ENCODE results near the gene CLIP1. TPM values are rescaled to one million over a fixed set of nuclear protein-coding genes. Genes with fewer than 3 reads are reported as not detected.
A peak's percentile ranks its signal among the peaks of the same experiment; 100 is the strongest.

The CLIP1 gene
- total and polyA plus RNA-seq, 7 experiments from 2014 or later, result 13.6 to 89.3 (median 56.6) TPM

GRCh38 chr12:122238861-122239260, 183.6 kb downstream of the CLIP1 start:
- peaks cover 14 to 65% (median 23%) of the 10 kb centered on the region in 3 experiments for H3K36me3 ChIP-seq (ENCODE audit: control insufficient read depth in 2 of 3, insufficient read depth in 3 of 3, low read length in 3 of 3)
- H3K4me1 ChIP-seq (ENCODE audit: control insufficient read depth in 2 of 2, insufficient read depth in 2 of 2, low read length in 2 of 2), result peaks cover 6 to 21% of the 10 kb centered on the region in 2 donors
- no peak overlapping the region for H3K27ac ChIP-seq (ENCODE audit: low read depth, low read length)
- Mint-ChIP-seq H3K27ac (peak overlapping the region in 1 of 9 donors; percentile 22), H3K27me3 (no peaks in the 10 kb centered on the region), H3K4me1 (peaks cover 0 to 12% (median 9%) of the 10 kb centered on the region in 7 donors), H3K4me3 (no peak overlapping the region), H3K36me3 (peaks cover 4 to 48% (median 21%) of the 10 kb centered on the region in 5 donors), H3K9me3 (no peaks in the 10 kb centered on the region)
- H3K9me3 ChIP-seq (ENCODE audit: control insufficient read depth in 2 of 3, low read length in 3 of 3), result no peaks in the 10 kb centered on the region
- ChIA-PET CTCF (no interaction called here), POLR2A (interaction anchor here (0.6 to 1.7 kb wide), 2 partner anchors 13 to 1206 kb away, joined by 3 to 8 read pairs; partner anchors contain the start of gene DIABLO)
- ATAC-seq, result no peak
- DNase-seq, result no peak
- no peaks in the 10 kb centered on the region for H3K27me3 ChIP-seq (ENCODE audit: control insufficient read depth in 2 of 2, insufficient read depth in 2 of 2, low read length in 2 of 2)
- intact Hi-C loops (cut with micrococcal nuclease), result no loop called here
- no peak overlapping the region for H3K4me3 ChIP-seq (ENCODE audit: low read length)

DNA sequence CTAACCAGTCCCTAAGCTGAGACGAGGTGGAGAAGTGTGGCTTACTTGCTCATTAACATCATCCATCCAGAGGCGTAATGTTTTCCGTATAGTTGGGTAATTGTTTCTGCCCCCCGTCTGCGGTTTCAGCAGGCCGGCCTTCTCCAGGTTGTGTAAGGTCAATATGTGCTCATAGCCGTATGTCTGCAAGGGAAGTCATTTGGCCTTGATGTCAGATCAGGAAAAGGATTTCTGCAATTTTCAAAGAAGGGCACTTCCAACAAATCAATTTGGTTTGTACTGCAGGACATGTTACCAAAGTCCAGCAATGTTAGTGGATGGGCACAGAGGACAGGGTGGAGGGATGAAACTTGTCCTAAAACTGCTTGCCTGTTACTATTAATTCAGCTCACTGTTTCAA, 186.7 kb downstream of the CLIP1 start:
- H3K9me3 Mint-ChIP-seq, result no peaks in the 10 kb centered on the region
- Histone ChIP-seq H3K27me3 (ENCODE audit: control insufficient read depth in 2 of 2, insufficient read depth in 2 of 2, low read length in 2 of 2) (no peaks in the 10 kb centered on the region), H3K9me3 (ENCODE audit: control insufficient read depth in 2 of 3, low read length in 3 of 3) (no peaks in the 10 kb centered on the region), H3K36me3 (ENCODE audit: control insufficient read depth in 2 of 3, insufficient read depth in 3 of 3, low read length in 3 of 3) (peaks cover 20 to 79% (median 27%) of the 10 kb centered on the region in 3 experiments), H3K4me3 (ENCODE audit: low read length) (no peak overlapping the region), H3K27ac (ENCODE audit: low read depth, low read length) (no peak overlapping the region), H3K4me1 (ENCODE audit: control insufficient read depth in 2 of 2, insufficient read depth in 2 of 2, low read length in 2 of 2) (peaks cover 0 to 4% of the 10 kb centered on the region in 2 donors)
- CTCF ChIA-PET, result interaction anchor here (0.6 kb wide), 1 partner anchor 31 kb away, joined by 4 read pairs; no protein-coding TSS in a partner anchor
- H3K27me3 Mint-ChIP-seq, result no peaks in the 10 kb centered on the region
- peaks cover 7 to 62% (median 32%) of the 10 kb centered on the region in 5 donors for H3K36me3 Mint-ChIP-seq
- H3K4me3 Mint-ChIP-seq, result no peak overlapping the region
- H3K27ac Mint-ChIP-seq, result no peak overlapping the region
- peaks cover 0 to 7% (median 0%) of the 10 kb centered on the region in 7 donors for H3K4me1 Mint-ChIP-seq
- POLR2A ChIA-PET, result interaction anchor here (0.7 to 1.0 kb wide), 2 partner anchors 10 to 1984 kb away, joined by 3 read pairs; partner anchors contain the start of gene DIABLO
- DNase-seq (no peak), ATAC-seq (no peak)
- intact Hi-C loops (cut with micrococcal nuclease), result no loop called here

- no peak overlapping the region for H3K27ac ChIP-seq (ENCODE audit: low read depth, low read length)
- H3K9me3 ChIP-seq (ENCODE audit: control insufficient read depth in 2 of 3, low read length in 3 of 3), result no peaks in the 10 kb centered on the region
- peaks cover 0 to 10% (median 7%) of the 10 kb centered on the region in 7 donors for H3K4me1 Mint-ChIP-seq
- no peak overlapping the region for H3K4me3 Mint-ChIP-seq
- H3K36me3 ChIP-seq (ENCODE audit: control insufficient read depth in 2 of 3, insufficient read depth in 3 of 3, low read length in 3 of 3), result peaks cover 20 to 69% (median 22%) of the 10 kb centered on the region in 3 experiments
- H3K27me3 ChIP-seq (ENCODE audit: control insufficient read depth in 2 of 2, insufficient read depth in 2 of 2, low read length in 2 of 2), result no peaks in the 10 kb centered on the region
- H3K27me3 Mint-ChIP-seq, result no peaks in the 10 kb centered on the region
- ChIA-PET POLR2A (interaction anchor here (2.0 kb wide), 1 partner anchor 12 kb away, joined by 4 read pairs; no protein-coding TSS in a partner anchor), CTCF (interaction anchor here (0.6 kb wide), 1 partner anchor 24 kb away, joined by 5 read pairs; no protein-coding TSS in a partner anchor)
- DNase-seq, result no peak
- ATAC-seq, result no peak
- H3K9me3 Mint-ChIP-seq, result no peaks in the 10 kb centered on the region
- H3K27ac Mint-ChIP-seq, result no peak overlapping the region
- intact Hi-C loops (cut with micrococcal nuclease), result no loop called here
- H3K36me3 Mint-ChIP-seq, result peaks cover 7 to 49% (median 23%) of the 10 kb centered on the region in 5 donors
- H3K4me1 ChIP-seq (ENCODE audit: control insufficient read depth in 2 of 2, insufficient read depth in 2 of 2, low read length in 2 of 2), result peaks cover 0 to 10% of the 10 kb centered on the region in 2 donors
- H3K4me3 ChIP-seq (ENCODE audit: low read length), result no peak overlapping the region
Measured at GRCh38 chr12:122232691-122233090, 189.8 kb downstream of the CLIP1 start.

DNA sequence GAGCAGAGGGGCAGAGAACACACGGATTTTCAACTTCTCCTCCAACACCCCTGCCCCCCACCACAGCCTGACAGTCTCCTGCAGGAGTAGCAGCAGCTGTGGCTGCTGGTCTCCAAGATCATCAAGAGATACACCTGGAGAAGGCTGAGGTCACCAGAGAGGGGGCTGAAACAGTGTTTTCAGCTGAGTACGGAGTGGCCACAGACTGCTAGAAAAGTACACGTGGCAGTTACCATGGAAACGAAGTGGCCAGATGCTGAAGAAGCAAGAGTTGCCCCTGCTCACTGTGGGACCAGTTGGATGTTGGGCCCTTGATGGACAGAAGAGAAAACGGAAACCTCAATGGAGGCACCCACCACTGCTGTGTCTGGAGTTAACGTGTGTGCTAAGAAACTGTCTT, 191.7 kb downstream of the CLIP1 start:
- Mint-ChIP-seq H3K36me3 (peaks cover 3 to 41% (median 22%) of the 10 kb centered on the region in 5 donors), H3K9me3 (peaks cover 0 to 2% (median 0%) of the 10 kb centered on the region in 11 donors), H3K4me3 (no peak overlapping the region), H3K27me3 (no peaks in the 10 kb centered on the region), H3K4me1 (peaks cover 6 to 20% (median 19%) of the 10 kb centered on the region in 7 donors), H3K27ac (no peak overlapping the region)
- Histone ChIP-seq H3K4me1 (ENCODE audit: control insufficient read depth in 2 of 2, insufficient read depth in 2 of 2, low read length in 2 of 2) (peaks cover 6 to 21% of the 10 kb centered on the region in 2 donors), H3K36me3 (ENCODE audit: control insufficient read depth in 2 of 3, insufficient read depth in 3 of 3, low read length in 3 of 3) (peaks cover 17 to 60% (median 19%) of the 10 kb centered on the region in 3 experiments), H3K9me3 (ENCODE audit: control insufficient read depth in 2 of 3, low read length in 3 of 3) (no peaks in the 10 kb centered on the region), H3K27me3 (ENCODE audit: control insufficient read depth in 2 of 2, insufficient read depth in 2 of 2, low read length in 2 of 2) (no peaks in the 10 kb centered on the region), H3K27ac (ENCODE audit: low read depth, low read length) (no peak overlapping the region), H3K4me3 (ENCODE audit: low read length) (no peak overlapping the region)
- no peak for ATAC-seq
- CTCF ChIA-PET, result interaction anchor here (1.1 kb wide), 1 partner anchor 100 kb away, joined by 4 read pairs; no protein-coding TSS in a partner anchor
- DNase-seq, result no peak
- intact Hi-C loops (cut with micrococcal nuclease), result no loop called here
- POLR2A ChIA-PET, result no interaction called here

DNA sequence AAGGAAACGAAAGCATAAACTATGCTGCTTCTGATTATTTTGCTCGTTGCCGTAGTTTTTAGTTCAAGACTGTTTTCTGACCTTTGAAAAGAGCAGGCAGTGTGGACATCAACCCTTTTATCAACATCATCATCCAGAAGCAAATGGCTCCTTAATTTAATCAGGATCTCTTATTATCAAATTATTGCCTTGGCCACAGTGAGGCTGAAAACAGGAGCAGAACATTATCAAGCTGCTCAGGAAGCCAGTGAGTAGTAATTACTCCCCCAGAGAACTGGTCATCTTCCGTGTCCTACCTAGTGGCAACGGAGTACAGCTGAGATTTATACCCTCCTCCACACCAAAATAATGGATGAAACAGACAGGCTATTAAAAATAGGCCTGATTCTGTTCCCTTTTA, 194.4 kb downstream of the CLIP1 start:
- Mint-ChIP-seq H3K27me3 (no peaks in the 10 kb centered on the region), H3K4me3 (peak overlapping the region in 5 of 10 donors; percentile 24 to 94 (median 65)), H3K9me3 (peaks cover 0 to 2% (median 0%) of the 10 kb centered on the region in 11 donors), H3K36me3 (peaks cover 11 to 36% (median 11%) of the 10 kb centered on the region in 5 donors), H3K27ac (no peak overlapping the region), H3K4me1 (peaks cover 22 to 38% (median 36%) of the 10 kb centered on the region in 7 donors)
- H3K4me1 ChIP-seq (ENCODE audit: control insufficient read depth in 2 of 2, insufficient read depth in 2 of 2, low read length in 2 of 2), result peaks cover 24 to 34% of the 10 kb centered on the region in 2 donors
- intact Hi-C loops (cut with micrococcal nuclease), result loop anchor here (5.0 to 10.0 kb wide), 10 partner anchors 127 to 1541 kb away; partner anchors contain the start of genes CFAP251 (in 1 of the 2), EIF2B1 (in 1 of the 2), GTF2H3 (in 1 of the 2) and KDM2B (in 1 of the 2)
- no peak for DNase-seq
- H3K27ac ChIP-seq (ENCODE audit: low read depth, low read length), result no peak overlapping the region
- H3K4me3 ChIP-seq (ENCODE audit: low read length), result peak overlapping the region; percentile 43
- CTCF ChIA-PET, result no interaction called here
- H3K36me3 ChIP-seq (ENCODE audit: control insufficient read depth in 2 of 3, insufficient read depth in 3 of 3, low read length in 3 of 3), result peaks cover 4 to 52% (median 7%) of the 10 kb centered on the region in 3 experiments
- no peak for ATAC-seq
- no peaks in the 10 kb centered on the region for H3K27me3 ChIP-seq (ENCODE audit: control insufficient read depth in 2 of 2, insufficient read depth in 2 of 2, low read length in 2 of 2)
- no peaks in the 10 kb centered on the region for H3K9me3 ChIP-seq (ENCODE audit: control insufficient read depth in 2 of 3, low read length in 3 of 3)
- POLR2A ChIA-PET, result interaction anchor here (1.2 to 3.3 kb wide), 2 partner anchors 12 to 16 kb away, joined by 3 to 29 read pairs; no protein-coding TSS in a partner anchor

GRCh38 chr12:122227341-122227740, 195.1 kb downstream of the CLIP1 start:
- peaks cover 4 to 52% (median 7%) of the 10 kb centered on the region in 3 experiments for H3K36me3 ChIP-seq (ENCODE audit: control insufficient read depth in 2 of 3, insufficient read depth in 3 of 3, low read length in 3 of 3)
- H3K4me3 ChIP-seq (ENCODE audit: low read length), result peak overlapping the region; percentile 43
- ATAC-seq (no peak), DNase-seq (no peak)
- no peaks in the 10 kb centered on the region for H3K9me3 ChIP-seq (ENCODE audit: control insufficient read depth in 2 of 3, low read length in 3 of 3)
- H3K27ac ChIP-seq (ENCODE audit: low read depth, low read length), result no peak overlapping the region
- Mint-ChIP-seq H3K4me3 (peak overlapping the region in 9 of 10 donors; percentile 18 to 94 (median 87)), H3K4me1 (peaks cover 22 to 44% (median 41%) of the 10 kb centered on the region in 7 donors), H3K27ac (peak overlapping the region in 5 of 9 donors; percentile 14 to 81 (median 39)), H3K9me3 (peaks cover 0 to 2% (median 0%) of the 10 kb centered on the region in 11 donors), H3K36me3 (peaks cover 8 to 32% (median 14%) of the 10 kb centered on the region in 5 donors), H3K27me3 (no peaks in the 10 kb centered on the region)
- intact Hi-C loops (cut with micrococcal nuclease), result loop anchor here (2.0 to 10.0 kb wide), 12 partner anchors 127 to 1540 kb away; partner anchors contain the start of genes OGFOD2 (in 2 of the 2), CFAP251 (in 1 of the 2), EIF2B1 (in 1 of the 2) and GTF2H3 (in 1 of the 2)
- ChIA-PET CTCF (no interaction called here), POLR2A (interaction anchor here (3.3 kb wide), 1 partner anchor 17 kb away, joined by 29 read pairs; no protein-coding TSS in a partner anchor)
- peaks cover 24 to 34% of the 10 kb centered on the region in 2 donors for H3K4me1 ChIP-seq (ENCODE audit: control insufficient read depth in 2 of 2, insufficient read depth in 2 of 2, low read length in 2 of 2)
- H3K27me3 ChIP-seq (ENCODE audit: control insufficient read depth in 2 of 2, insufficient read depth in 2 of 2, low read length in 2 of 2), result no peaks in the 10 kb centered on the region
